HCT116 (cell line): ENCODE measurements around the gene EPG5.
A peak's percentile ranks its signal among the peaks of the same experiment; 100 is the strongest.

ENCODE experiments used
- ATF3 ChIP-seq: IDR thresholded peaks from 2 replicates; pipeline ENCODE4 v1.6.1; 2012
- CBX3 ChIP-seq: IDR thresholded peaks from 2 replicates; pipeline ENCODE4 v1.6.1; 2012; ENCODE audit warnings: low read depth
- CEBPB ChIP-seq: IDR thresholded peaks from 2 replicates; pipeline ENCODE4 v1.6.1; 2012; ENCODE audit warnings: low read depth
- CTCF ChIP-seq, 3 experiments: fragments of 200-600 bp in 1 of 3; sonication (generic) in 1 of 3; IDR thresholded peaks in 2 of 3; conservative IDR thresholded peaks in 1 of 3; 2 replicates each; pipeline ENCODE4 v1.5.1; 2012 to 2017; ENCODE audit warnings: low read depth in 2 of 3, low read length in 2 of 3, antibody characterized with exemption in 1 of 3, borderline replicate concordance in 1 of 3, control low read depth in 1 of 3, mild to moderate bottlenecking in 1 of 3, mixed read lengths in 1 of 3, mixed run types in 1 of 3, moderate library complexity in 1 of 3; ENCODE audit not compliant: insufficient read depth in 1 of 3
- ELF1 ChIP-seq: IDR thresholded peaks from 2 replicates; pipeline ENCODE4 v1.6.1; 2012; ENCODE audit warnings: low read depth, borderline replicate concordance
- EZH2 ChIP-seq: fragments of 200-600 bp; sonication (generic); IDR thresholded peaks from 2 replicates; pipeline ENCODE4 v1.6.1; 2017; ENCODE audit warnings: antibody characterized with exemption, mixed run types
- EZH2phosphoT487 ChIP-seq: fragments of 200-600 bp; IDR thresholded peaks from 2 replicates; pipeline ENCODE4 v1.6.1; 2018; ENCODE audit warnings: antibody characterized with exemption, borderline replicate concordance
- JUND ChIP-seq: IDR thresholded peaks from 2 replicates; pipeline ENCODE4 v1.6.1; 2012
- MAX ChIP-seq: IDR thresholded peaks from 2 replicates; pipeline ENCODE4 v1.6.1; 2012
- POLR2A ChIP-seq: IDR thresholded peaks from 2 replicates; pipeline ENCODE4 v1.7.0; 2011; ENCODE audit warnings: borderline replicate concordance; ENCODE audit not compliant: insufficient read depth, insufficient read length; ENCODE audit errors: extremely low read depth
- POLR2AphosphoS5 ChIP-seq: IDR thresholded peaks from 2 replicates; pipeline ENCODE4 v1.6.1; 2011; ENCODE audit warnings: mild to moderate bottlenecking, low read depth, low read length, moderate library complexity
- RAD21 ChIP-seq: IDR thresholded peaks from 2 replicates; pipeline ENCODE4 v1.6.1; 2012; ENCODE audit warnings: low read depth, mild to moderate bottlenecking
- SP1 ChIP-seq: IDR thresholded peaks from 2 replicates; pipeline ENCODE4 v1.6.1; 2012; ENCODE audit warnings: low read depth
- ZNF274 ChIP-seq: fragments of 200-500 bp; sonication (Bioruptor generic); IDR thresholded peaks from 2 replicates; pipeline ENCODE4 v1.6.1; 2014; ENCODE audit warnings: mild to moderate bottlenecking, low read depth, low read length, inconsistent platforms

DNA sequence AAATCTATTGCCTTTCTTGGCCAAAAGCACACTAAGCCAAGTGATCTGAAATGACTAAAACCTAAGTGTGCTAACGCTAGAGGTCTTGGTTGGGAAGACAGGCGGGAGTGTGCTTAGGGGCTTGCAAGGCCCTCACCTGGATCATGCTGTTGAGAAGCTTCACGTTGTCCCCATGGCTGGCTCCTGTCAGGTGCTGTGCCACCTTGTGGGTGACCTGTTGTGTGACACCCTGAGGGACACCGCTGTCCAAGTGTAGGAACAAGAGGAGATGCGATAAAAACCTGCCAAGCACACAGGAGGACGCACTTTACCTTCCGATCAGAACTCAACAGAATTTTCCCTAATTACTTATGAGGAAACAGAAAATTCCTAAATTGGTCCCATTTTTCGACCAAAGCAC, 50.8 kb downstream of the EPG5 start:
- TF ChIP-seq CTCF (IDR thresholded peaks at IDR 0.05 in 2 of 3, conservative IDR thresholded peaks at IDR 0.05 in 1 of 3; ENCODE audit: borderline replicate concordance in 1 of 3, insufficient read depth in 1 of 3, low read depth in 2 of 3, low read length in 2 of 3): peak; percentile 22 to 56 (median 53); a peak in 5 of 6 replicates
- TF ChIP-seq POLR2AphosphoS5: no peak
- TF ChIP-seq CEBPB: no peak
- TF ChIP-seq SP1: no peak
- TF ChIP-seq POLR2A: no peak
- no peak for TF ChIP-seq CBX3
- no peak for TF ChIP-seq ATF3
- TF ChIP-seq ELF1: no peak
- no peak for TF ChIP-seq EZH2phosphoT487
- no peak for TF ChIP-seq JUND
- TF ChIP-seq RAD21: no peak
- TF ChIP-seq MAX: no peak
- TF ChIP-seq EZH2: no peak
- TF ChIP-seq ZNF274: no peak
